B cell (primary cell): Measurements from ENCODE around the gene PAN2. TPM values are rescaled to one million over a fixed set of nuclear protein-coding genes. Genes with fewer than 3 reads are reported as not detected.
"Not testable (repeated sequence)": the region's sequence is repeated elsewhere in the genome, so short reads cannot be mapped to it uniquely, and the experiment has no call there.

Experiments
- ATAC-seq: fragments of 200-7000 bp; cut with Tn5 transposase; one replicate; pipeline ENCODE4 v1.10.0; 2021; ENCODE audit warnings: low read depth, mild to moderate bottlenecking, moderate number of reproducible peaks, moderate library complexity
- CTCF ChIA-PET: fragments of 350-600 bp; sonication (Branson Sonifier 250); formaldehyde crosslinking; loops from one replicate; lab custom pipeline; 2021; ENCODE audit warnings: antibody characterized with exemption, inconsistent platforms; lab: Charles Lee
- POLR2A ChIA-PET: fragments of 350-600 bp; sonication (Branson Sonifier 250); formaldehyde crosslinking; loops from one replicate; lab custom pipeline; 2021; ENCODE audit warnings: antibody characterized with exemption; lab: Charles Lee
- DNase-seq: peaks from one replicate; pipeline ENCODE4 v3.0.0; 2013
- H2AFZ ChIP-seq: 2 replicates; pipeline ENCODE4 v1.6.1; 2012; ENCODE audit warnings: mild to moderate bottlenecking, low read depth, low read length; ENCODE audit not compliant: insufficient read depth, poor library complexity, severe bottlenecking
- H3K27ac ChIP-seq, 2 donors: 1 replicate in 1 of 2; 2 replicates in 1 of 2; pipeline ENCODE4 v1.5.1; 2012 to 2013; ENCODE audit warnings: low read length in 2 of 2, mild to moderate bottlenecking in 2 of 2, moderate library complexity in 1 of 2
- H3K27me3 ChIP-seq, 4 experiments: fragments of 200-600 bp in 1 of 4; sonication (generic) in 1 of 4; replicated peaks in 1 of 4; 1 replicate in 2 of 4; 2 replicates in 2 of 4; pipeline versions ENCODE4 v1.6.1 to v1.7.0; 2013 to 2016; ENCODE audit warnings: low read length in 3 of 4, mild to moderate bottlenecking in 2 of 4, mixed read lengths in 1 of 4, moderate library complexity in 1 of 4; ENCODE audit not compliant: insufficient read depth in 4 of 4, control insufficient read depth in 3 of 4; ENCODE audit errors: control extremely low read depth in 1 of 4
- H3K36me3 ChIP-seq, 2 experiments: replicated peaks in 1 of 2; 1 replicate in 1 of 2; 2 replicates in 1 of 2; pipeline versions ENCODE4 v1.6.1 to v1.7.1; 2013; ENCODE audit warnings: low read length in 1 of 2; ENCODE audit not compliant: insufficient read depth in 2 of 2, control insufficient read depth in 1 of 2; ENCODE audit errors: control extremely low read depth in 1 of 2, extremely low read depth in 1 of 2
- H3K4me1 ChIP-seq, 2 donors: fragments of 200-600 bp in 1 of 2; sonication (generic) in 1 of 2; 1 replicate in 1 of 2; 2 replicates in 1 of 2; pipeline versions ENCODE4 v1.5.1 to v1.6.1; 2013 to 2017; ENCODE audit warnings: low read length in 2 of 2; ENCODE audit not compliant: control insufficient read depth in 2 of 2, insufficient read depth in 2 of 2
- H3K4me2 ChIP-seq: replicated peaks from 2 replicates; pipeline ENCODE3; 2012; ENCODE audit warnings: mild to moderate bottlenecking, low read depth, low read length; ENCODE audit not compliant: poor library complexity, severe bottlenecking
- H3K4me3 ChIP-seq, 5 experiments: fragments of 200-600 bp in 1 of 5; sonication (generic) in 1 of 5; 1 replicate in 3 of 5; 2 replicates in 2 of 5; pipeline versions ENCODE4 v1.5.1 to v1.7.0; 2011 to 2016; ENCODE audit warnings: low read length in 4 of 5, mild to moderate bottlenecking in 4 of 5, low read depth in 2 of 5, control low read depth in 1 of 5, moderate library complexity in 1 of 5; ENCODE audit not compliant: insufficient read depth in 1 of 5; ENCODE audit errors: control extremely low read depth in 1 of 5, extremely low read depth in 1 of 5
- H3K79me2 ChIP-seq: fragments of 200-600 bp; sonication (generic); one replicate; pipeline ENCODE4 v1.6.0; 2016; ENCODE audit warnings: low read length; ENCODE audit not compliant: control insufficient read depth, insufficient read depth
- H3K9ac ChIP-seq: fragments of 200-600 bp; sonication (generic); 2 replicates; pipeline ENCODE4 v1.6.1; 2017; ENCODE audit warnings: mild to moderate bottlenecking, low read length, moderate library complexity
- H3K9me3 ChIP-seq, 3 donors: one replicate each; pipeline versions ENCODE4 v1.6.1 to v1.7.1; 2013; ENCODE audit warnings: low read length in 2 of 3; ENCODE audit not compliant: control insufficient read depth in 2 of 3, insufficient read depth in 1 of 3; ENCODE audit errors: control extremely low read depth in 1 of 3
- H4K20me1 ChIP-seq: 2 replicates; pipeline ENCODE4 v1.6.0; 2012; ENCODE audit warnings: mild to moderate bottlenecking, low read length; ENCODE audit not compliant: insufficient read depth, control insufficient read depth, poor library complexity, severe bottlenecking
- H3K27ac Mint-ChIP-seq: one replicate; pipeline ENCODE4 v1.8.0; 2021; ENCODE audit warnings: mixed read lengths
- H3K27me3 Mint-ChIP-seq: one replicate; pipeline ENCODE4 v1.8.0; 2021; ENCODE audit warnings: mixed read lengths
- H3K4me1 Mint-ChIP-seq: one replicate; pipeline ENCODE4 v1.8.0; 2021; ENCODE audit warnings: mixed read lengths
- H3K4me3 Mint-ChIP-seq: one replicate; pipeline ENCODE4 v1.8.0; 2021; ENCODE audit warnings: mixed read lengths
- H3K9me3 Mint-ChIP-seq: one replicate; pipeline ENCODE4 v1.8.0; 2022; ENCODE audit warnings: mixed read lengths; ENCODE audit not compliant: insufficient read depth
- EZH2 ChIP-seq: IDR thresholded peaks from 2 replicates; pipeline ENCODE4 v1.6.1; 2012; ENCODE audit warnings: borderline replicate concordance, low read depth, mild to moderate bottlenecking, moderate library complexity, low read length; ENCODE audit not compliant: insufficient read depth, poor library complexity, severe bottlenecking
- WGBS: methylation state at CpG from one replicate; pipeline ENCODE4 v1.1.5; 2013; ENCODE audit warnings: missing lambda C conversion rate; ENCODE audit not compliant: insufficient coverage; 5-methylcytosine and 5-hydroxymethylcytosine counted together
- intact Hi-C: fragments of 100-400 bp; cut with micrococcal nuclease; formaldehyde crosslinking; loops from one replicate; pipeline ENCODE4 v1.10.0; 2022
- polyA plus RNA-seq: library from polyadenylated mRNA; depleted of rRNA; stranded (reverse); fragments of >200 nt; gene quantifications from 2 replicates; pipeline ENCODE4 v1.2.3, GENCODE V29; 2012
- total RNA-seq, 2 donors: library from RNA; stranded (reverse); fragments of 120-200 nt in 1 of 2; gene quantifications; 1 replicate in 1 of 2; 2 replicates in 1 of 2; pipeline versions ENCODE4 v1.2.3 to v1.2.4, GENCODE V29; 2013 to 2022
- TF ChIP-seq, protein P1 (sequence below): fragments of 200-600 bp; IDR thresholded peaks from one replicate; pipeline ENCODE4 v1.8.0; 2022; ENCODE audit warnings: antibody characterized with exemption, mild to moderate bottlenecking

Gene PAN2
- total and polyA plus RNA-seq, 2 donors (not counting 1 experiment from before 2014, with no cell fraction given) = 211 to 230 TPM

DNA sequence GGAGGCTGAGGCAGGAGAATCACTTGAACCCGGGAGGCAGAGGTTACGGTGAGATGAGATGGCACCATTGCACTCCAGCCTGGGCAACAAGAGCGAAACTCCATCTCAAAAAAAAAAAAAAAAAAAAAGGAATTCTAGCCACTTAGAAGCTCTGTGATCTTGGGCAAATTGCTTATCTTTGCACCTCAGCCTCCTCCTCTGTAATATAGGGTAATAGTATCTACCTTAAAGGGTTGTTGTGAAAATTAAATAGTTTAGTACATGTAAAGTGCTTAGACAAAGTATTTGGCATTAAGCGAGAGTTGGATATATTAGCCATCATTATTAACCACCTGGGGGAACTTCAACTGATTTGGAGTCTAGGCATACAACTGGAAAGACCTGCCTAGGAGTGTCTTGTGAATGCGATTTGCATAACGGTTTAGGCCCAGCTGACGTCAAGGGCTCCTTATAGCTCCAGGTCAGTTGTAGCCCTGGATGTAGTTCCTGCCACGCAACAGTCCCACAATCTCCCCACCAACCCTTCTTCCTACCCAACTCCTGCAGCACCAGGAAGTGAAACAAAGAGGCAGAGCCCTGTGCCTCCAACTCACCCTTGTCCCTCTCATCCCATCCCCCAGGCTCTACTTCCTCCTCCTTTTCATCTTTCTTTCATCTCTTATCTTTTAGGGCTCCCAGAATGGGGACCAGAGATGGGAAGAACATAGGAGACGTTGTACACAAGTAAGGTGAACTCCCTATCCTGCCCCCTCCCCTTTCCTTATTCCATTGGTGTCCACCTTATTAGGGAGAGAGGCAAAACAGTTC is 2.8 kb upstream of the PAN2 start:
- POLR2A ChIA-PET = interaction anchor here (0.9 to 1.8 kb wide), 4 partner anchors 20 to 113 kb away, joined by 3 to 8 read pairs (median 4); partner anchors contain the start of genes CNPY2 and TIMELESS
- Mint-ChIP-seq H3K9me3 (no peaks in the 10 kb centered on the region), H3K27ac (peak overlapping the region; percentile 83), H3K4me3 (peak overlapping the region; percentile 47), H3K4me1 (peaks cover 61% of the 10 kb centered on the region), H3K27me3 (no peaks in the 10 kb centered on the region)
- no peak overlapping the region for H2AFZ ChIP-seq
- peaks cover 25% of the 10 kb centered on the region for H3K79me2 ChIP-seq
- no peaks in the 10 kb centered on the region for H3K9me3 ChIP-seq
- no peaks in the 10 kb centered on the region for H4K20me1 ChIP-seq
- no peak for TF ChIP-seq EZH2
- TF ChIP-seq, protein P1, sequence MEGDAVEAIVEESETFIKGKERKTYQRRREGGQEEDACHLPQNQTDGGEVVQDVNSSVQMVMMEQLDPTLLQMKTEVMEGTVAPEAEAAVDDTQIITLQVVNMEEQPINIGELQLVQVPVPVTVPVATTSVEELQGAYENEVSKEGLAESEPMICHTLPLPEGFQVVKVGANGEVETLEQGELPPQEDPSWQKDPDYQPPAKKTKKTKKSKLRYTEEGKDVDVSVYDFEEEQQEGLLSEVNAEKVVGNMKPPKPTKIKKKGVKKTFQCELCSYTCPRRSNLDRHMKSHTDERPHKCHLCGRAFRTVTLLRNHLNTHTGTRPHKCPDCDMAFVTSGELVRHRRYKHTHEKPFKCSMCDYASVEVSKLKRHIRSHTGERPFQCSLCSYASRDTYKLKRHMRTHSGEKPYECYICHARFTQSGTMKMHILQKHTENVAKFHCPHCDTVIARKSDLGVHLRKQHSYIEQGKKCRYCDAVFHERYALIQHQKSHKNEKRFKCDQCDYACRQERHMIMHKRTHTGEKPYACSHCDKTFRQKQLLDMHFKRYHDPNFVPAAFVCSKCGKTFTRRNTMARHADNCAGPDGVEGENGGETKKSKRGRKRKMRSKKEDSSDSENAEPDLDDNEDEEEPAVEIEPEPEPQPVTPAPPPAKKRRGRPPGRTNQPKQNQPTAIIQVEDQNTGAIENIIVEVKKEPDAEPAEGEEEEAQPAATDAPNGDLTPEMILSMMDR = no peak
- intact Hi-C loops = no loop called here
- no peak overlapping the region for H3K9ac ChIP-seq
- CTCF ChIA-PET = interaction anchor here (1.5 to 7.6 kb wide), 5 partner anchors 20 to 128 kb away, joined by 4 to 45 read pairs (median 23); partner anchors contain the start of genes CNPY2 and STAT2
- H3K4me1 ChIP-seq = peaks cover 46 to 56% of the 10 kb centered on the region in 2 donors
- H3K27ac ChIP-seq = peak overlapping the region; percentile 12 to 88
- 60% methylated on average over 4 of the region's 9 CpGs for WGBS
- H3K36me3 ChIP-seq = peaks cover 0 to 6% of the 10 kb centered on the region in 2 experiments
- no peak overlapping the region for H3K4me2 ChIP-seq
- H3K27me3 ChIP-seq = no peaks in the 10 kb centered on the region
- ATAC-seq (no peak), DNase-seq (peak; percentile 51)
- no peak overlapping the region for H3K4me3 ChIP-seq

DNA sequence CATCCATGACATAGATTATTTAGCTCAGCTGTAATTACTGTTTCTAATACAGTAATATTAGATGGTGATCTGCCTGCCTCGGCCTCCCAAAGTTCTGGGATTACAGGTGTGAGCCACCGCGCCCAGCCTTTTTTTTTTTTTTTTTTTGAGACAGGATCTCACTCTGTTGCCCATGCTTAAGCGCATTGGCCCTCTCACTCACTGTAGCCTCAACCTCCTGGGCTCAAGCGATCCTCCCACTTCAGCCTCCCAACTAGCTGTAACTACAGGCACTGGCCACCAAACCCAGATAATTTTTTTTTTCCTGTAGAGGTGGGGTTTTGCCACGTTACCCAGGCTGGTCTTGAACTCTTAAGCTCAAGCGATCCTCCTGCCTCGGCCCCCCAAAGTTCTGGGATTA is 1.7 kb upstream of the PAN2 start:
- not testable (repeated sequence) for H3K9me3 Mint-ChIP-seq, H3K36me3 ChIP-seq, ATAC-seq, H3K4me2 ChIP-seq, H3K9ac ChIP-seq, H4K20me1 ChIP-seq, DNase-seq, H3K4me3 ChIP-seq, H3K27me3 ChIP-seq, H3K27ac Mint-ChIP-seq, H2AFZ ChIP-seq, H3K27ac ChIP-seq, H3K4me3 Mint-ChIP-seq, H3K9me3 ChIP-seq, H3K27me3 Mint-ChIP-seq
- ChIA-PET CTCF (interaction anchor here (0.8 to 7.6 kb wide), 5 partner anchors 19 to 129 kb away, joined by 3 to 45 read pairs (median 18); partner anchors contain the start of genes CNPY2 and STAT2), POLR2A (interaction anchor here (0.7 to 1.1 kb wide), 3 partner anchors 20 to 106 kb away, joined by 8 to 12 read pairs (median 8); partner anchors contain the start of gene CNPY2)
- peaks cover 65% of the 10 kb centered on the region for H3K4me1 Mint-ChIP-seq
- WGBS = 93% methylated on average over 2 of the region's 8 CpGs
- intact Hi-C loops = loop anchor here (2.0 kb wide), 2 partner anchors 69 to 301 kb away; partner anchors contain the start of gene COQ10A
- peaks cover 28% of the 10 kb centered on the region for H3K79me2 ChIP-seq
- peaks cover 46 to 56% of the 10 kb centered on the region in 2 donors for H3K4me1 ChIP-seq
